PC-9 (cell line): Measurements from ENCODE around the gene FOXN1. TPM values are rescaled to one million over a fixed set of nuclear protein-coding genes. Genes with fewer than 3 reads are reported as not detected.

Experiments
- BruUV-seq: library from RNA; stranded (reverse); fragments of 400-500 nt; replicated peaks from 2 replicates; lab custom pipeline; 2021; lab: Mats Ljungman, UMichigan
- CTCF ChIA-PET: fragments of 300-600 bp; sonication (Branson Sonifier 250); formaldehyde crosslinking; loops from one replicate; lab custom pipeline; 2022; ENCODE audit warnings: antibody characterized with exemption; lab: Charles Lee
- POLR2A ChIA-PET: fragments of 300-600 bp; sonication (Branson Sonifier 250); formaldehyde crosslinking; loops from one replicate; lab custom pipeline; 2022; ENCODE audit warnings: antibody characterized with exemption; ENCODE audit not compliant: unreplicated experiment; lab: Charles Lee
- DNase-seq, 2 experiments: peaks; one replicate each; pipeline versions ENCODE4 v3.0.0 to v3.0.0-alpha.2; 2015 to 2022; ENCODE audit warnings: mixed read lengths in 1 of 2
- H2AFZ ChIP-seq: fragments of 200-600 bp; sonication (generic); 2 replicates; pipeline ENCODE4 v1.8.1; 2017; ENCODE audit warnings: antibody characterized with exemption
- H3F3A ChIP-seq: fragments of 200-600 bp; sonication (generic); 2 replicates; pipeline ENCODE4 v1.8.1; 2017; ENCODE audit warnings: antibody characterized with exemption, mild to moderate bottlenecking, low read depth; ENCODE audit not compliant: insufficient read depth
- H3K27ac ChIP-seq: fragments of 200-600 bp; sonication (generic); 2 replicates; pipeline ENCODE4 v1.6.1; 2016; ENCODE audit warnings: mixed run types
- H3K27me3 ChIP-seq: fragments of 200-600 bp; sonication (generic); 2 replicates; pipeline ENCODE4 v1.6.1; 2016; ENCODE audit warnings: low read depth, mixed run types; ENCODE audit not compliant: insufficient read depth
- H3K36me3 ChIP-seq: fragments of 200-600 bp; sonication (generic); 2 replicates; pipeline ENCODE4 v1.6.1; 2016; ENCODE audit warnings: low read depth, mixed run types
- H3K4me1 ChIP-seq: fragments of 200-600 bp; sonication (generic); replicated peaks from 2 replicates; pipeline ENCODE4 v1.6.1; 2016; ENCODE audit warnings: mixed run types; ENCODE audit not compliant: insufficient read depth
- H3K4me2 ChIP-seq: fragments of 200-600 bp; sonication (generic); 2 replicates; pipeline ENCODE4 v1.6.1; 2017; ENCODE audit warnings: mixed run types
- H3K4me3 ChIP-seq: fragments of 200-600 bp; sonication (generic); 2 replicates; pipeline ENCODE4 v1.6.1; 2016; ENCODE audit warnings: mixed run types
- H3K79me2 ChIP-seq: fragments of 200-600 bp; sonication (generic); 2 replicates; pipeline ENCODE4 v1.6.1; 2017; ENCODE audit warnings: low read depth, mixed run types
- H3K9me2 ChIP-seq: fragments of 200-600 bp; sonication (generic); 2 replicates; pipeline ENCODE4 v1.8.1; 2017; ENCODE audit warnings: mild to moderate bottlenecking; ENCODE audit not compliant: insufficient read depth
- H3K9me3 ChIP-seq: fragments of 200-600 bp; sonication (generic); 2 replicates; pipeline ENCODE4 v1.8.1; 2016; ENCODE audit warnings: low read depth; ENCODE audit not compliant: insufficient read depth
- H4K20me1 ChIP-seq: fragments of 200-600 bp; sonication (generic); 2 replicates; pipeline ENCODE4 v1.8.1; 2017; ENCODE audit not compliant: insufficient read depth
- CTCF ChIP-seq: fragments of 200-600 bp; sonication (generic); conservative IDR thresholded peaks from 2 replicates; pipeline ENCODE4 v1.6.1; 2017; ENCODE audit warnings: mixed run types, antibody characterized with exemption, mild to moderate bottlenecking, moderate library complexity
- EZH2 ChIP-seq: fragments of 200-600 bp; sonication (generic); IDR thresholded peaks from 2 replicates; pipeline ENCODE4 v1.8.0; 2017; ENCODE audit warnings: antibody characterized with exemption, low read depth
- intact Hi-C: fragments of 100-400 bp; cut with micrococcal nuclease; formaldehyde crosslinking; loops from one replicate; pipeline ENCODE4 v1.10.0; 2022; ENCODE audit not compliant: unreplicated experiment
- total RNA-seq: library from RNA; stranded (reverse); gene quantifications from 2 replicates; pipeline ENCODE4 v1.2.3, GENCODE V29; 2021

Gene FOXN1
- total RNA-seq, 1 experiment from 2014 or later: not detected

GRCh38 chr17:28538296-28538895 lies 32.2 kb downstream of the FOXN1 start:
- Histone ChIP-seq H4K20me1 (no peaks in the 10 kb centered on the region; the same call in 1 of the 2 replicates), H3F3A (peaks cover 5% of the 10 kb centered on the region; the same call in 1 of the 2 replicates), H3K4me2 (no peak overlapping the region), H3K79me2 (no peaks in the 10 kb centered on the region), H3K4me3 (no peak overlapping the region), H2AFZ (no peak overlapping the region), H3K27ac (no peak overlapping the region), H3K27me3 (0 out of 2 replicates have a peak, but pooled peaks cover 4% of the 10 kb centered on the region), H3K9me3 (no peaks in the 10 kb centered on the region), H3K36me3 (no peaks in the 10 kb centered on the region), H3K9me2 (no peaks in the 10 kb centered on the region), H3K4me1 (no peaks in the 10 kb centered on the region)
- POLR2A ChIA-PET: no interaction called here
- no peak for TF ChIP-seq CTCF
- no peak for TF ChIP-seq EZH2
- intact Hi-C loops: no loop called here
- CTCF ChIA-PET: no interaction called here
- no peak for DNase-seq
- BruUV-seq: no TSS peak

- H3K4me1 ChIP-seq: no peaks in the 10 kb centered on the region
- H3K27me3 ChIP-seq: 0 out of 2 replicates have a peak, but pooled peaks cover 4% of the 10 kb centered on the region
- H3K9me3 ChIP-seq: no peaks in the 10 kb centered on the region
- H3K79me2 ChIP-seq: no peaks in the 10 kb centered on the region
- H3K36me3 ChIP-seq: no peaks in the 10 kb centered on the region
- H3K9me2 ChIP-seq: no peaks in the 10 kb centered on the region
- H2AFZ ChIP-seq: no peak overlapping the region
- CTCF ChIA-PET: interaction anchor here (0.6 to 0.7 kb wide), 2 partner anchors 38 to 1568 kb away, joined by 5 to 10 read pairs; no protein-coding TSS in a partner anchor
- no TSS peak for BruUV-seq
- POLR2A ChIA-PET: no interaction called here
- no peak for DNase-seq
- intact Hi-C loops: loop anchor here (1.0 kb wide), 1 partner anchor 46 kb away; no protein-coding TSS in a partner anchor
- H3K4me3 ChIP-seq: no peak overlapping the region
- no peak for TF ChIP-seq CTCF
- TF ChIP-seq EZH2: no peak
- H3F3A ChIP-seq: peaks cover 5% of the 10 kb centered on the region; the same call in 1 of the 2 replicates
- H3K27ac ChIP-seq: no peak overlapping the region
- no peak overlapping the region for H3K4me2 ChIP-seq
- no peaks in the 10 kb centered on the region; the same call in 1 of the 2 replicates for H4K20me1 ChIP-seq
Measured at GRCh38 chr17:28540231-28540630, 34.1 kb downstream of the FOXN1 start.

GRCh38 chr17:28541439-28541838 lies 35.3 kb downstream of the FOXN1 start:
- Histone ChIP-seq H4K20me1 (no peaks in the 10 kb centered on the region; the same call in 1 of the 2 replicates), H3K9me2 (no peaks in the 10 kb centered on the region), H3K4me1 (no peaks in the 10 kb centered on the region), H3K27ac (no peak overlapping the region), H3K79me2 (no peaks in the 10 kb centered on the region), H3K4me3 (no peak overlapping the region), H3K27me3 (0 out of 2 replicates have a peak, but pooled peaks cover 4% of the 10 kb centered on the region), H3F3A (peaks cover 5% of the 10 kb centered on the region; the same call in 1 of the 2 replicates), H2AFZ (no peak overlapping the region), H3K9me3 (no peaks in the 10 kb centered on the region), H3K4me2 (no peak overlapping the region), H3K36me3 (no peaks in the 10 kb centered on the region)
- ChIA-PET POLR2A (no interaction called here), CTCF (interaction anchor here (0.6 kb wide), 1 partner anchor 54 kb away, joined by 3 read pairs; no protein-coding TSS in a partner anchor)
- intact Hi-C loops: no loop called here
- no TSS peak for BruUV-seq
- DNase-seq: no peak
- TF ChIP-seq EZH2: no peak
- no peak for TF ChIP-seq CTCF
